Erythroblast (primary cell): ENCODE data around the gene GABRB1.

Source experiments
- GATA1 ChIP-seq: IDR thresholded peaks from 2 replicates; pipeline ENCODE4 v1.6.1; 2011; ENCODE audit warnings: low read depth, mild to moderate bottlenecking, control low read depth, low read length, moderate library complexity
- POLR2A ChIP-seq: IDR thresholded peaks from 2 replicates; pipeline ENCODE4 v1.6.1; 2011; ENCODE audit warnings: mild to moderate bottlenecking, low read length

DNA sequence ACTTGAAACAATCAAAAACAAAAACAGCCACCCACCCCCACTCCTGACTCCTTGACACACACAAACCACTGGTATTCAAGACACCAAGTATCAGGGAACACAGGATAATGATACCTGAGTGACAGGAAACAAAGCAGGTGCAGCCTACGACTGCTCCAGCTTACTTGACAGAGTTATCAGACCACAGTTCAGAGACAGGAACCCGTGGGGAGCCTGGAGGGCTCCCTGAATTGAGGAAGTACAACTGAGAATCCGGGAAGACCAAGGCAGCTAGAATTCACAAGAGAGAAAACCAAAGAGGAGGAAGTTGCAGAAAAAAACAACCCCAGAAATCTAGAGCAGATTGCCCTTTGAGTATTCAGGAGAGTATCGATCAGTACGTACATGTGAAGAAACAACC, 411.6 kb downstream of the GABRB1 start:
- no peak for TF ChIP-seq POLR2A
- no peak for TF ChIP-seq GATA1
